GM21367 (cell line): ENCODE results near the gene TECPR2.
"Not testable (repeated sequence)": the region's sequence is repeated elsewhere in the genome, so short reads cannot be mapped to it uniquely, and the experiment has no call there.

ENCODE experiments used
- ATAC-seq: cut with Tn5 transposase; IDR thresholded peaks from one replicate; pipeline ENCODE4 v1.9.1; 2021; ENCODE audit not compliant: unreplicated experiment

TECPR2 gene

GRCh38 chr14:102523569-102524450 is 161.1 kb downstream of the TECPR2 start:
- no peak for ATAC-seq

- peak; percentile 96 for ATAC-seq
These were observed 161.9 kb downstream of the TECPR2 start for GRCh38 chr14:102524451-102525218.

GRCh38 chr14:102525219-102525928 is 162.6 kb downstream of the TECPR2 start:
- ATAC-seq, result no peak

- no peak for ATAC-seq
These were observed 163.3 kb downstream of the TECPR2 start for GRCh38 chr14:102525929-102526497.

GRCh38 chr14:102528431-102529170 is 165.9 kb downstream of the TECPR2 start:
- no peak for ATAC-seq

GRCh38 chr14:102530828-102531478 is 168.2 kb downstream of the TECPR2 start:
- ATAC-seq, result no peak

GRCh38 chr14:102532204-102532658 is 169.5 kb downstream of the TECPR2 start:
- ATAC-seq, result no peak

GRCh38 chr14:102537981-102538601 is 175.3 kb downstream of the TECPR2 start:
- no peak for ATAC-seq

GRCh38 chr14:102538602-102539543 is 176.1 kb downstream of the TECPR2 start:
- no peak for ATAC-seq

GRCh38 chr14:102539544-102540314 is 177.0 kb downstream of the TECPR2 start:
- no peak for ATAC-seq

GRCh38 chr14:102540315-102541028 is 177.7 kb downstream of the TECPR2 start:
- ATAC-seq, result no peak

- ATAC-seq, result not testable (repeated sequence)
These were observed 178.3 kb downstream of the TECPR2 start for GRCh38 chr14:102541029-102541491.

GRCh38 chr14:102541771-102542170 is 179.0 kb downstream of the TECPR2 start:
- ATAC-seq, result no peak

GRCh38 chr14:102544046-102544746 is 181.5 kb downstream of the TECPR2 start:
- no peak for ATAC-seq

- no peak for ATAC-seq
These were observed 182.2 kb downstream of the TECPR2 start for GRCh38 chr14:102544747-102545460.
